Neural progenitor cell (in vitro differentiated cells): ENCODE measurements around the gene PTTG2. TPM values are rescaled to one million over a fixed set of nuclear protein-coding genes. Genes with fewer than 3 reads are reported as not detected.

Experiments used
- DNase-seq: peaks from one replicate; pipeline ENCODE4 v3.0.0-alpha.2; 2016; ENCODE audit warnings: low spot score
- H2AFZ ChIP-seq: fragments of 200-600 bp; sonication (generic); replicated peaks from 2 replicates; pipeline ENCODE4 v1.6.1; 2016; ENCODE audit warnings: antibody characterized with exemption
- H3F3A ChIP-seq: fragments of 200-600 bp; sonication (generic); 2 replicates; pipeline ENCODE4 v1.6.1; 2016; ENCODE audit warnings: antibody characterized with exemption, low read depth
- H3K27ac ChIP-seq: fragments of 200-600 bp; sonication (generic); 2 replicates; pipeline ENCODE4 v1.5.1; 2016; ENCODE audit warnings: mild to moderate bottlenecking
- H3K27me3 ChIP-seq: fragments of 200-600 bp; sonication (generic); 2 replicates; pipeline ENCODE4 v1.6.1; 2016; ENCODE audit warnings: mild to moderate bottlenecking, moderate library complexity
- H3K36me3 ChIP-seq: fragments of 200-600 bp; sonication (generic); 2 replicates; pipeline ENCODE4 v1.5.1; 2016
- H3K4me1 ChIP-seq: fragments of 200-600 bp; sonication (generic); 2 replicates; pipeline ENCODE4 v1.6.1; 2016; ENCODE audit warnings: mixed run types
- H3K4me2 ChIP-seq: fragments of 200-600 bp; sonication (generic); 2 replicates; pipeline ENCODE4 v1.6.1; 2016
- H3K4me3 ChIP-seq: fragments of 200-600 bp; sonication (generic); 2 replicates; pipeline ENCODE4 v1.5.1; 2016
- H3K79me2 ChIP-seq: fragments of 200-600 bp; sonication (generic); 2 replicates; pipeline ENCODE4 v1.6.1; 2016; ENCODE audit warnings: low read depth
- H3K9ac ChIP-seq: fragments of 200-600 bp; sonication (generic); 2 replicates; pipeline ENCODE4 v1.6.1; 2016
- H3K9me3 ChIP-seq: fragments of 200-600 bp; sonication (generic); 2 replicates; pipeline ENCODE4 v1.5.1; 2016; ENCODE audit warnings: low read depth
- H4K20me1 ChIP-seq: fragments of 200-600 bp; sonication (generic); 2 replicates; pipeline ENCODE4 v1.6.1; 2016; ENCODE audit warnings: low read depth
- H3K27ac Mint-ChIP-seq: 3 replicates; pipeline ENCODE4 v1.8.0; 2021; ENCODE audit warnings: mixed read lengths
- H3K27me3 Mint-ChIP-seq: 2 replicates; pipeline ENCODE4 v1.8.0; 2022; ENCODE audit warnings: low read depth, mild to moderate bottlenecking, inconsistent platforms, moderate library complexity, mixed read lengths; ENCODE audit not compliant: insufficient read depth
- H3K36me3 Mint-ChIP-seq: 3 replicates; pipeline ENCODE4 v1.8.0; 2021; ENCODE audit warnings: mixed read lengths
- H3K4me1 Mint-ChIP-seq: 3 replicates; pipeline ENCODE4 v1.8.0; 2021; ENCODE audit warnings: mixed read lengths
- H3K4me3 Mint-ChIP-seq: 3 replicates; pipeline ENCODE4 v1.8.0; 2021; ENCODE audit warnings: mild to moderate bottlenecking, moderate library complexity, mixed read lengths
- H3K9me3 Mint-ChIP-seq: 3 replicates; pipeline ENCODE4 v1.8.0; 2020; ENCODE audit warnings: mixed read lengths
- EZH2 ChIP-seq: fragments of 200-600 bp; sonication (generic); IDR thresholded peaks from 2 replicates; pipeline ENCODE4 v1.6.1; 2017; ENCODE audit warnings: antibody characterized with exemption, mild to moderate bottlenecking, moderate library complexity
- EZH2phosphoT487 ChIP-seq: fragments of 200-600 bp; sonication (generic); IDR thresholded peaks from 2 replicates; pipeline ENCODE4 v1.6.1; 2017; ENCODE audit warnings: antibody characterized with exemption
- total RNA-seq: library from RNA; depleted of rRNA; stranded (reverse); fragments of >200 nt; gene quantifications from 2 replicates; pipeline ENCODE4 v1.2.3, GENCODE V29; 2015; ENCODE audit warnings: low replicate concordance
- TF ChIP-seq, protein P1 (sequence below): fragments of 200-600 bp; sonication (generic); IDR thresholded peaks from 2 replicates; pipeline ENCODE4 v1.5.1; 2017; ENCODE audit warnings: antibody characterized with exemption, mild to moderate bottlenecking

Gene PTTG2
- total RNA-seq, 1 donor from 2014 or later = not detected

DNA sequence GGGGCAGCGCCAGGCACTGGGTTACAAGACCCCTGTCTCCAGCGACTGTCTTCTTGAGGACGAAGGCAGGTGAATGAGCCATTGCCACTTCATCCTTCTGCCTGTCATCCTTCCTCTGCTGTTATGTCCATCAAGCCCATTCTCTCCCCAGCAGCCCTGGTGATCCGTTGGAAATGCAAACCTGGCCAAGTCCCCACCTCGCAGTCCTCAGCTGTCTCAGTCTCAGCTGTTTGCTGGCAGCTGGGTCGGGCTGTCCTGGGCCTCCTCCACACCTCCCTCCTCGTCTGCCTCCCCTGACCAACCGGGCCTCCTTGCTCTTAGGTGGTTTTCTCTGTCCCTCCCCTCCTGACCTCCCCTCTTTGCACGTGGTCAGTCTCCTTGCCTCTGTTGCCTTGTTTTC lies 38.0 kb downstream of the PTTG2 start:
- Mint-ChIP-seq H3K9me3 (no peaks in the 10 kb centered on the region), H3K27ac (no peak overlapping the region), H3K27me3 (peaks cover 2% of the 10 kb centered on the region), H3K36me3 (no peaks in the 10 kb centered on the region), H3K4me1 (peaks cover 17% of the 10 kb centered on the region), H3K4me3 (no peak overlapping the region)
- H3K27me3 ChIP-seq = no peaks in the 10 kb centered on the region
- H3K9me3 ChIP-seq = no peaks in the 10 kb centered on the region
- no peak overlapping the region for H2AFZ ChIP-seq
- no peak overlapping the region for H3K9ac ChIP-seq
- H4K20me1 ChIP-seq = peaks cover 67% of the 10 kb centered on the region
- TF ChIP-seq, protein P1, sequence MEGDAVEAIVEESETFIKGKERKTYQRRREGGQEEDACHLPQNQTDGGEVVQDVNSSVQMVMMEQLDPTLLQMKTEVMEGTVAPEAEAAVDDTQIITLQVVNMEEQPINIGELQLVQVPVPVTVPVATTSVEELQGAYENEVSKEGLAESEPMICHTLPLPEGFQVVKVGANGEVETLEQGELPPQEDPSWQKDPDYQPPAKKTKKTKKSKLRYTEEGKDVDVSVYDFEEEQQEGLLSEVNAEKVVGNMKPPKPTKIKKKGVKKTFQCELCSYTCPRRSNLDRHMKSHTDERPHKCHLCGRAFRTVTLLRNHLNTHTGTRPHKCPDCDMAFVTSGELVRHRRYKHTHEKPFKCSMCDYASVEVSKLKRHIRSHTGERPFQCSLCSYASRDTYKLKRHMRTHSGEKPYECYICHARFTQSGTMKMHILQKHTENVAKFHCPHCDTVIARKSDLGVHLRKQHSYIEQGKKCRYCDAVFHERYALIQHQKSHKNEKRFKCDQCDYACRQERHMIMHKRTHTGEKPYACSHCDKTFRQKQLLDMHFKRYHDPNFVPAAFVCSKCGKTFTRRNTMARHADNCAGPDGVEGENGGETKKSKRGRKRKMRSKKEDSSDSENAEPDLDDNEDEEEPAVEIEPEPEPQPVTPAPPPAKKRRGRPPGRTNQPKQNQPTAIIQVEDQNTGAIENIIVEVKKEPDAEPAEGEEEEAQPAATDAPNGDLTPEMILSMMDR = no peak
- no peak for TF ChIP-seq EZH2
- no peak for TF ChIP-seq EZH2phosphoT487
- peaks cover 45% of the 10 kb centered on the region for H3K4me1 ChIP-seq
- H3K79me2 ChIP-seq = peaks cover 64% of the 10 kb centered on the region
- no peaks in the 10 kb centered on the region for H3K36me3 ChIP-seq
- no peak overlapping the region for H3K4me3 ChIP-seq
- H3F3A ChIP-seq = peaks cover 16% of the 10 kb centered on the region
- DNase-seq = no peak
- no peak overlapping the region for H3K27ac ChIP-seq
- H3K4me2 ChIP-seq = no peak overlapping the region

DNA sequence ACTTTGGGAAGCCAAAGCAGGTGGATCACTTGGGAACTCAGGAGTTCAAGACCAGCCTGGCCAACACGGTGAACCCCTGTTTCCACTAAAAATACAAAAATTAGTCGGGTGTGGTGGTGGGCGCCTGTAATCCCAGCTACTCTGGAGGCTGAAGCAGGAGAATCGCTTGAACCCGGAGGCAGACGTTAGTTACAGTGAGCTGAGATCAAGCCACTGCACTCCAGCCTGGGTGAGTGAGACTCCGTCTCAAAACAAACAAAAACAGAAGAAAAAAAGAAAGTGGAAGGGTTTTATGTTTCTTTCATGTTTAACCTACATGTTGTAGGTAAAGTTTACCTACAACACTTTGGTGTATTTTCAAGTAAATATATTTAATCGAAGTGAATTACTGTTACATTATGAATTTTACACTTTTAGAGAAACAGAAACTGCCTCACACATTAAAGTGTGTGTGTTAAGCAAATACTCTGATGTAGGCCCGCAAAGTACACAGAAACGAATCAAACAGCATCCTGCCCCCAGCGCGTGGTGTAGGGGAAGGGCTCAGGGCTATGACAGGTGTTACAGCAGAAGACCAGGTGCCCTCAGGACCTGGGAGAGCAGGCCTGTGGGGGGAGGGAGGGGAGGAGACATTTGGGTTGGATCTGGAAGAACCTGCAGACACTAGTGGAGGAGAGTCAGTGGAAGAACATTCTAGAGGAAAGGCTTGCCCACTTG lies 39.0 kb downstream of the PTTG2 start:
- Histone ChIP-seq H3K9me3 (no peaks in the 10 kb centered on the region), H3K4me2 (no peak overlapping the region), H3K79me2 (peaks cover 72% of the 10 kb centered on the region), H3K4me1 (peaks cover 44% of the 10 kb centered on the region), H3K27me3 (no peaks in the 10 kb centered on the region), H2AFZ (no peak overlapping the region), H3K27ac (no peak overlapping the region), H3K36me3 (no peaks in the 10 kb centered on the region), H4K20me1 (peaks cover 67% of the 10 kb centered on the region), H3F3A (peaks cover 11% of the 10 kb centered on the region), H3K9ac (no peak overlapping the region), H3K4me3 (no peak overlapping the region)
- peaks cover 2% of the 10 kb centered on the region for H3K27me3 Mint-ChIP-seq
- peaks cover 15% of the 10 kb centered on the region for H3K4me1 Mint-ChIP-seq
- TF ChIP-seq, protein P1 = no peak
- TF ChIP-seq EZH2phosphoT487 (no peak), EZH2 (no peak)
- H3K36me3 Mint-ChIP-seq = no peaks in the 10 kb centered on the region
- no peak overlapping the region for H3K27ac Mint-ChIP-seq
- no peaks in the 10 kb centered on the region for H3K9me3 Mint-ChIP-seq
- DNase-seq = no peak
- H3K4me3 Mint-ChIP-seq = no peak overlapping the region

DNA sequence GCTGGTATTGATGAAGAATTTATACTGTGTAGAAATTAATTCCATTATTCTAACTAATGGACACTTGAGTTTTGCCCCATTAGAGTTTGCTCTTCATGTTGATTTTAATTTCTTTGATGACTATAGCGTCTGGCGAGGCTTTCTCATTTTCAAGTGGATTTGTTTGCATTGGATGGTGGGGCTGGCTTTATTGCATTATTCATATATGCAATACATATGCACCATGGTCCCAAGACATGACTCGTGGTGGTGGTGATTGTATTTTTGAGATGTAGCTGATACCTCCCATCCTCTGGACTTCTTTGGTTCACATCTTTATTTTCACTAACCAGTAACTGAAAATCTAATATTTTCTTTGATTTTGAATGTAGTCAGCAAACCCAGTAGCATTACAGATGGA lies 39.8 kb downstream of the PTTG2 start:
- Mint-ChIP-seq H3K4me3 (no peak overlapping the region), H3K4me1 (peaks cover 15% of the 10 kb centered on the region), H3K9me3 (no peaks in the 10 kb centered on the region), H3K27me3 (peaks cover 2% of the 10 kb centered on the region), H3K36me3 (no peaks in the 10 kb centered on the region), H3K27ac (no peak overlapping the region)
- TF ChIP-seq, protein P1 = no peak
- no peak for TF ChIP-seq EZH2phosphoT487
- TF ChIP-seq EZH2 = no peak
- Histone ChIP-seq H3K4me1 (peaks cover 44% of the 10 kb centered on the region), H4K20me1 (peaks cover 67% of the 10 kb centered on the region), H3K4me2 (no peak overlapping the region), H3K27me3 (no peaks in the 10 kb centered on the region), H3K79me2 (peaks cover 75% of the 10 kb centered on the region), H3F3A (peaks cover 3% of the 10 kb centered on the region), H3K9ac (no peak overlapping the region), H2AFZ (no peak overlapping the region), H3K9me3 (no peaks in the 10 kb centered on the region), H3K4me3 (no peak overlapping the region), H3K27ac (no peak overlapping the region), H3K36me3 (no peaks in the 10 kb centered on the region)
- no peak for DNase-seq
